H9 (cell line): Measurements from ENCODE around the gene RAG1. TPM values are rescaled to one million over a fixed set of nuclear protein-coding genes. Genes with fewer than 3 reads are reported as not detected.

Source experiments
- DNase-seq: peaks from one replicate; pipeline ENCODE4 v3.0.0-alpha.2; 2017
- H2AFZ ChIP-seq: one replicate; pipeline ENCODE4 v1.6.1; 2013; ENCODE audit warnings: mild to moderate bottlenecking, low read length, control low read depth, moderate library complexity
- H2AK5ac ChIP-seq: 2 replicates; pipeline ENCODE4 v1.6.1; 2013; ENCODE audit warnings: low read length, control low read depth, mixed read lengths; ENCODE audit not compliant: insufficient read length
- H2BK120ac ChIP-seq: one replicate; pipeline ENCODE4 v1.6.1; 2013; ENCODE audit warnings: low read depth, mild to moderate bottlenecking, low read length, control low read depth, inconsistent platforms; ENCODE audit not compliant: poor library complexity, severe bottlenecking
- H2BK12ac ChIP-seq: 2 replicates; pipeline ENCODE4 v1.6.1; 2013; ENCODE audit warnings: low read length, control low read depth, mixed read lengths, low read depth; ENCODE audit not compliant: insufficient read length
- H2BK15ac ChIP-seq: 2 replicates; pipeline ENCODE4 v1.6.1; 2013; ENCODE audit warnings: low read depth, low read length, control low read depth
- H2BK20ac ChIP-seq: one replicate; pipeline ENCODE4 v1.6.1; 2013; ENCODE audit warnings: low read depth, mild to moderate bottlenecking, low read length, control low read depth, inconsistent platforms; ENCODE audit not compliant: poor library complexity, severe bottlenecking
- H2BK5ac ChIP-seq: 2 replicates; pipeline ENCODE4 v1.6.1; 2013; ENCODE audit warnings: low read length, control low read depth, mixed read lengths; ENCODE audit not compliant: insufficient read length
- H3K14ac ChIP-seq: 2 replicates; pipeline ENCODE4 v1.6.1; 2013; ENCODE audit warnings: low read length, control low read depth; ENCODE audit not compliant: insufficient read depth
- H3K18ac ChIP-seq: 2 replicates; pipeline ENCODE4 v1.6.1; 2013; ENCODE audit warnings: low read depth, mild to moderate bottlenecking, mixed read lengths, low read length, control low read depth; ENCODE audit not compliant: insufficient read length
- H3K23ac ChIP-seq: 2 replicates; pipeline ENCODE4 v1.6.1; 2013; ENCODE audit warnings: low read length, control low read depth, mixed read lengths, low read depth; ENCODE audit not compliant: insufficient read length
- H3K23me2 ChIP-seq: 2 replicates; pipeline ENCODE4 v1.6.1; 2013; ENCODE audit warnings: low read depth, mild to moderate bottlenecking, mixed read lengths, low read length, control low read depth; ENCODE audit not compliant: insufficient read length, poor library complexity, severe bottlenecking
- H3K27ac ChIP-seq: 2 replicates; pipeline ENCODE4 v1.5.1; 2013; ENCODE audit warnings: low read length, control low read depth, mixed read lengths, low read depth; ENCODE audit not compliant: insufficient read length
- H3K27me3 ChIP-seq: 2 replicates; pipeline ENCODE4 v1.6.1; 2013; ENCODE audit warnings: low read length, control low read depth, inconsistent platforms; ENCODE audit not compliant: insufficient read depth
- H3K4ac ChIP-seq: 2 replicates; pipeline ENCODE4 v1.6.1; 2013; ENCODE audit warnings: low read depth, mild to moderate bottlenecking, control low read depth, inconsistent platforms, low read length, moderate library complexity
- H3K4me1 ChIP-seq: 2 replicates; pipeline ENCODE4 v1.6.1; 2013; ENCODE audit warnings: low read length, control low read depth, inconsistent platforms; ENCODE audit not compliant: insufficient read depth
- H3K4me2 ChIP-seq: 2 replicates; pipeline ENCODE4 v1.6.1; 2013; ENCODE audit warnings: low read length, control low read depth, mixed read lengths; ENCODE audit not compliant: insufficient read length, insufficient read depth
- H3K56ac ChIP-seq: 2 replicates; pipeline ENCODE4 v1.6.1; 2013; ENCODE audit warnings: low read depth, mild to moderate bottlenecking, mixed read lengths, low read length, control low read depth; ENCODE audit not compliant: insufficient read length
- H3K79me1 ChIP-seq: 2 replicates; pipeline ENCODE4 v1.6.1; 2013; ENCODE audit warnings: low read depth, mild to moderate bottlenecking, moderate library complexity, low read length, control low read depth, inconsistent platforms; ENCODE audit not compliant: insufficient read depth, poor library complexity, severe bottlenecking
- H3K79me2 ChIP-seq: 2 replicates; pipeline ENCODE4 v1.6.1; 2013; ENCODE audit warnings: low read length, control low read depth, inconsistent platforms; ENCODE audit not compliant: insufficient read depth
- H3K9ac ChIP-seq: 2 replicates; pipeline ENCODE4 v1.6.1; 2013; ENCODE audit warnings: low read length, control low read depth, mixed read lengths; ENCODE audit not compliant: insufficient read length; ENCODE audit errors: extremely low read depth
- H3K9me3 ChIP-seq: one replicate; pipeline ENCODE4 v1.6.1; 2013; ENCODE audit warnings: low read depth, low read length, inconsistent platforms; ENCODE audit not compliant: control insufficient read depth
- H3T11ph ChIP-seq: one replicate; pipeline ENCODE4 v1.6.1; 2013; ENCODE audit warnings: mild to moderate bottlenecking, low read length, control low read depth, inconsistent platforms
- H4K20me1 ChIP-seq: one replicate; pipeline ENCODE4 v1.6.1; 2013; ENCODE audit not compliant: control insufficient read depth, insufficient read length, insufficient read depth
- H4K5ac ChIP-seq: 2 replicates; pipeline ENCODE4 v1.6.1; 2013; ENCODE audit warnings: low read depth, mild to moderate bottlenecking, mixed read lengths, low read length, control low read depth; ENCODE audit not compliant: insufficient read length
- H4K8ac ChIP-seq: replicated peaks from 2 replicates; pipeline ENCODE4 v1.6.1; 2013; ENCODE audit warnings: low read length, control low read depth, mixed read lengths, low read depth; ENCODE audit not compliant: insufficient read length
- H4K91ac ChIP-seq: 2 replicates; pipeline ENCODE4 v1.6.1; 2013; ENCODE audit warnings: low read depth, mild to moderate bottlenecking, moderate library complexity, mixed read lengths, low read length, control low read depth; ENCODE audit not compliant: insufficient read length
- H3K27ac Mint-ChIP-seq, 3 experiments: 2 replicates in 2 of 3; 3 replicates in 1 of 3; pipeline ENCODE4 v1.8.0; 2020 to 2021; ENCODE audit warnings: mixed read lengths in 3 of 3, mild to moderate bottlenecking in 1 of 3, moderate library complexity in 1 of 3
- H3K27me3 Mint-ChIP-seq: 2 replicates; pipeline ENCODE4 v1.8.0; 2021; ENCODE audit warnings: low read depth, mild to moderate bottlenecking, moderate library complexity, mixed read lengths
- H3K36me3 Mint-ChIP-seq, 3 experiments: 2 replicates in 2 of 3; 3 replicates in 1 of 3; pipeline ENCODE4 v1.8.0; 2020 to 2021; ENCODE audit warnings: low read depth in 3 of 3, mixed read lengths in 3 of 3; ENCODE audit not compliant: insufficient read depth in 1 of 3
- H3K4me1 Mint-ChIP-seq, 2 experiments: 2 replicates each; pipeline ENCODE4 v1.8.0; 2020; ENCODE audit warnings: mixed read lengths in 2 of 2
- H3K4me3 Mint-ChIP-seq, 2 experiments: 2 replicates in 1 of 2; 3 replicates in 1 of 2; pipeline ENCODE4 v1.8.0; 2020 to 2021; ENCODE audit warnings: mild to moderate bottlenecking in 2 of 2, mixed read lengths in 2 of 2, moderate library complexity in 1 of 2
- H3K9me3 Mint-ChIP-seq, 2 experiments: 2 replicates in 1 of 2; 3 replicates in 1 of 2; pipeline ENCODE4 v1.8.0; 2020; ENCODE audit warnings: mild to moderate bottlenecking in 2 of 2, mixed read lengths in 2 of 2, moderate library complexity in 1 of 2
- WGBS: extraction: QIAGEN DNeasy Blood & Tissue Kit; methylation state at CpG from one replicate; pipeline ENCODE4 v1.1.7; 2013; ENCODE audit warnings: missing lambda C conversion rate, low lambda C conversion rate, mixed read lengths; ENCODE audit not compliant: insufficient read length; ENCODE audit errors: extremely low coverage; 5-methylcytosine and 5-hydroxymethylcytosine counted together
- total RNA-seq: library from RNA; stranded (reverse); gene quantifications from 2 replicates; pipeline ENCODE4 v1.2.1, GENCODE V29; 2021
- TF ChIP-seq, protein P1 (sequence below): fragments of 200-600 bp; sonication (generic); conservative IDR thresholded peaks from 3 replicates; pipeline ENCODE4 v1.8.0; 2021; ENCODE audit warnings: antibody characterized with exemption, mild to moderate bottlenecking

Gene RAG1
- total RNA-seq, 1 experiment from 2014 or later, result 0.70 TPM

DNA sequence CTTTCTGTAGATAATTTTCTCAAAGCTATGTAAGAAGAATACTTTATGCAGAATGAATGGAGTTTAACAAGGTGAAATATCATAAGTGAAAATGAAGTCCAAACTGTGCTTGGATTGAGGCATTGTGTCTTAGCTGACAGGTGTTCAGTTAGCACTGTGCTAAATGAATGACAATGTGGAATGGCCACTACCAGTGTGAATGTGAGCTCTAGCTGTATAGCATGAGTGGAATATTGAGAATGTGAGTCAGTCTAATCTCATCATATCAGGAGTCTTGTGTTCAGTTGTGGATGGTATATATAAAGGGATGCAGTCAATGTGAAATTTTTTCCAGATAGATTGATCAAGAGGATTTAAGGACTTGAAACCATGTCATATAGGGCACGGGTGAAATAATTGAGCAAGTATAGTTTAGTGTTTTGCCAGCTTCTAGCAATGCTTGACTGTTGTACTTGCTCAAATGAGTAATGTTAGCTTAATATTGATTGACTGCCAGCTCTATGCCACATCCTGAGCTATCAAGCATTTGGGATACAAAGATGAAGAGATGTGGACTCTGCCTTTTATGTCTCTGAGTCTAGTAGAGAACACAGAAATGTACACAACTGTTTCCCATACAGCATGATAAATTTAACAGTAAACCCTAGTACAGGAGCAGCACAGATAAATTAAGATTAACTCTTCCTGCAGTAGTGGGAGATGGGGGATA is 40.8 kb downstream of the RAG1 start:
- no peak overlapping the region for H3K4me3 Mint-ChIP-seq
- Histone ChIP-seq H3K4ac (no peak overlapping the region), H2BK20ac (no peak overlapping the region), H3K27ac (no peak overlapping the region), H3K56ac (no peak overlapping the region), H3K18ac (no peak overlapping the region), H3K14ac (no peak overlapping the region), H3K27me3 (no peaks in the 10 kb centered on the region), H3K9me3 (no peaks in the 10 kb centered on the region), H3K23me2 (no peaks in the 10 kb centered on the region), H2AFZ (no peak overlapping the region), H4K8ac (no peak overlapping the region), H2BK12ac (no peak overlapping the region), H3K4me2 (no peak overlapping the region), H3K79me2 (no peaks in the 10 kb centered on the region), H3K4me1 (no peaks in the 10 kb centered on the region), H3K23ac (no peak overlapping the region), H3T11ph (no peak overlapping the region), H3K79me1 (no peaks in the 10 kb centered on the region), H4K91ac (no peak overlapping the region), H2AK5ac (no peak overlapping the region), H4K5ac (no peak overlapping the region), H2BK15ac (no peak overlapping the region), H2BK120ac (no peak overlapping the region), H2BK5ac (no peak overlapping the region), H3K9ac (no peak overlapping the region), H4K20me1 (no peaks in the 10 kb centered on the region)
- H3K36me3 Mint-ChIP-seq, result no peaks in the 10 kb centered on the region
- TF ChIP-seq, protein P1, sequence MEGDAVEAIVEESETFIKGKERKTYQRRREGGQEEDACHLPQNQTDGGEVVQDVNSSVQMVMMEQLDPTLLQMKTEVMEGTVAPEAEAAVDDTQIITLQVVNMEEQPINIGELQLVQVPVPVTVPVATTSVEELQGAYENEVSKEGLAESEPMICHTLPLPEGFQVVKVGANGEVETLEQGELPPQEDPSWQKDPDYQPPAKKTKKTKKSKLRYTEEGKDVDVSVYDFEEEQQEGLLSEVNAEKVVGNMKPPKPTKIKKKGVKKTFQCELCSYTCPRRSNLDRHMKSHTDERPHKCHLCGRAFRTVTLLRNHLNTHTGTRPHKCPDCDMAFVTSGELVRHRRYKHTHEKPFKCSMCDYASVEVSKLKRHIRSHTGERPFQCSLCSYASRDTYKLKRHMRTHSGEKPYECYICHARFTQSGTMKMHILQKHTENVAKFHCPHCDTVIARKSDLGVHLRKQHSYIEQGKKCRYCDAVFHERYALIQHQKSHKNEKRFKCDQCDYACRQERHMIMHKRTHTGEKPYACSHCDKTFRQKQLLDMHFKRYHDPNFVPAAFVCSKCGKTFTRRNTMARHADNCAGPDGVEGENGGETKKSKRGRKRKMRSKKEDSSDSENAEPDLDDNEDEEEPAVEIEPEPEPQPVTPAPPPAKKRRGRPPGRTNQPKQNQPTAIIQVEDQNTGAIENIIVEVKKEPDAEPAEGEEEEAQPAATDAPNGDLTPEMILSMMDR, result no peak
- no peaks in the 10 kb centered on the region; the same call in 1 of the 2 replicates for H3K27me3 Mint-ChIP-seq
- H3K9me3 Mint-ChIP-seq, result no peaks in the 10 kb centered on the region
- no peak for DNase-seq
- H3K4me1 Mint-ChIP-seq, result no peaks in the 10 kb centered on the region
- no CpG with 5 or more reads among the region's 1 CpG for WGBS
- H3K27ac Mint-ChIP-seq, result no peak overlapping the region
